A673 (cell line): Measurements from ENCODE around the gene KDM6B.

Source experiments
- CTCF ChIP-seq: fragments of 300-800, 200-600 bp; sonication (generic); conservative IDR thresholded peaks from 2 replicates; pipeline ENCODE4 v1.5.1; 2017; ENCODE audit warnings: low read depth, mild to moderate bottlenecking, antibody characterized with exemption, low read length, moderate library complexity, mixed read lengths
- EZH2 ChIP-seq: fragments of 200-600 bp; sonication (generic); IDR thresholded peaks from 2 replicates; pipeline ENCODE4 v1.6.1; 2017; ENCODE audit warnings: borderline replicate concordance, low read depth, mild to moderate bottlenecking, mixed read lengths, antibody characterized with exemption, low read length; ENCODE audit not compliant: poor library complexity, severe bottlenecking

- TF ChIP-seq CTCF (peak; percentile 53), EZH2 (no peak)
Measured at GRCh38 chr17:7856811-7857712, 23.0 kb downstream of the KDM6B start, which contains the start of gene NAA38.
